ENCODE results near the gene RSPH9. TPM values are rescaled to one million over a fixed set of nuclear protein-coding genes. Genes with fewer than 3 reads are reported as not detected.

Gene RSPH9
- total and polyA plus RNA-seq, 7 donors: 0.11 to 0.59 (median 0.44) TPM; not detected in 3

DNA sequence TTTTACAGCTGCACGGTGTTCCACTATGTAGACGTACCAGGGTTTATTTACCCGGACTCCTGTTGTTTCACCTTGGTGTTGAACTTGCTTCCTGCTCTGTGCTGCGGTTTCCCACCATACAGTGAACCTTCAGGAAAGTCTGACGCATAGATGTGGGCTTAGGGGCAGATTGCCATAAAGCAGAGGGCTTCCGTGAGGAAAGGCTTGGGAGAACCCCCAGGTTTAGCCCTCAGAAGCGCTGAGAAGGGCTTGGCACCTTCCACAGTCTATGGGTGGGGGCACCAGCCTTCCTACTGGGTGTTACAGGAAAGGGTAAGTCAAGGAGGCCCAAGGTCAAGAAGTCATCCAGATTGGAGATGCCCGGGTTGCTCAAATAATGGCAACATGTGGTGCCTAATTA, 62.0 kb downstream of the RSPH9 start:
- DNase-seq (no peak), ATAC-seq (no peak)
- intact Hi-C loops (cut with DNase I): loop anchor here in 1 of 2 donors (5.0 kb wide), 1 partner anchor 39 kb away; no protein-coding TSS in a partner anchor
- no peak for TF ChIP-seq CTCF (IDR thresholded peaks at IDR 0.05)
- no peaks in the 10 kb centered on the region for H3K36me3 ChIP-seq (ENCODE audit: insufficient read depth in 1 of 2, low read depth in 1 of 2)
- H3K27me3 ChIP-seq (ENCODE audit: insufficient read depth in 3 of 3, low read length in 2 of 3): no peaks in the 10 kb centered on the region
- H3K4me1 ChIP-seq: peaks cover 12% of the 10 kb centered on the region
- no peaks in the 10 kb centered on the region for H3K9me3 ChIP-seq
- H3K27ac ChIP-seq: no peak overlapping the region
- H3K4me3 ChIP-seq: no peak overlapping the region
- 69 to 76% (median 76%) methylated on average over 8 of the region's 8 CpGs for WGBS, 3 donors

GRCh38 chr6:43707269-43707668, 62.4 kb downstream of the RSPH9 start:
- no peaks in the 10 kb centered on the region for H3K9me3 ChIP-seq
- H3K27me3 ChIP-seq (ENCODE audit: insufficient read depth in 3 of 3, low read length in 2 of 3): no peaks in the 10 kb centered on the region
- H3K4me3 ChIP-seq: no peak overlapping the region
- ATAC-seq: no peak
- no peak for DNase-seq
- intact Hi-C loops (cut with DNase I): loop anchor here in 1 of 2 donors (5.0 kb wide), 1 partner anchor 40 kb away; no protein-coding TSS in a partner anchor
- no peaks in the 10 kb centered on the region for H3K36me3 ChIP-seq (ENCODE audit: insufficient read depth in 1 of 2, low read depth in 1 of 2)
- peaks cover 7% of the 10 kb centered on the region for H3K4me1 ChIP-seq
- WGBS, 3 donors: 90 to 95% (median 94%) methylated on average over 7 of the region's 7 CpGs
- no peak overlapping the region for H3K27ac ChIP-seq
- TF ChIP-seq CTCF (IDR thresholded peaks at IDR 0.05): no peak

DNA sequence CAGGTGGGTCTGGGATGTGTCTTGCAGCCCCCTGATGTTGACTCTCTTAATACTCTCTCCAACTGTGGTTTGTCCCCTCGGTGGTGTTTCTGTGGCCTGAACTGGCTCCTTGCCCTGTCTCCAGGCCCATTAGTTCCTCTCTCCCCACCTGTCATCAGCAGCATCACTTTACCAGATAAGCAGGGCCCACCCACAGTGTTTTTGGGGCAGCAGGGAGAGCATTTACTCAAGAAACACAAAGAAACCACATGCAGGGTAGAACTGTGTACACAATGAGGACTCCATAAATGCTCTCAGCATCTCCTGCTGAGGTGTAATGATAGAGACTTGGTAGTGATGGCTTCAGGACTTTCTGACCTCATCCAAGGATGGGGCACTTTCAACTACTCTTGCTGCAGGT, 62.9 kb downstream of the RSPH9 start:
- Histone ChIP-seq H3K9me3 (no peaks in the 10 kb centered on the region), H3K4me3 (no peak overlapping the region), H3K27me3 (ENCODE audit: insufficient read depth in 3 of 3, low read length in 2 of 3) (no peaks in the 10 kb centered on the region), H3K36me3 (ENCODE audit: insufficient read depth in 1 of 2, low read depth in 1 of 2) (no peaks in the 10 kb centered on the region), H3K4me1 (peaks cover 6% of the 10 kb centered on the region), H3K27ac (no peak overlapping the region)
- no peak for TF ChIP-seq CTCF (IDR thresholded peaks at IDR 0.05)
- no peak for DNase-seq
- intact Hi-C loops (cut with DNase I): loop anchor here in 1 of 2 donors (5.0 kb wide), 1 partner anchor 40 kb away; no protein-coding TSS in a partner anchor
- WGBS, 3 donors: 22 to 43% (median 27%) methylated on average over 1 of the region's 1 CpG
- ATAC-seq: no peak

DNA sequence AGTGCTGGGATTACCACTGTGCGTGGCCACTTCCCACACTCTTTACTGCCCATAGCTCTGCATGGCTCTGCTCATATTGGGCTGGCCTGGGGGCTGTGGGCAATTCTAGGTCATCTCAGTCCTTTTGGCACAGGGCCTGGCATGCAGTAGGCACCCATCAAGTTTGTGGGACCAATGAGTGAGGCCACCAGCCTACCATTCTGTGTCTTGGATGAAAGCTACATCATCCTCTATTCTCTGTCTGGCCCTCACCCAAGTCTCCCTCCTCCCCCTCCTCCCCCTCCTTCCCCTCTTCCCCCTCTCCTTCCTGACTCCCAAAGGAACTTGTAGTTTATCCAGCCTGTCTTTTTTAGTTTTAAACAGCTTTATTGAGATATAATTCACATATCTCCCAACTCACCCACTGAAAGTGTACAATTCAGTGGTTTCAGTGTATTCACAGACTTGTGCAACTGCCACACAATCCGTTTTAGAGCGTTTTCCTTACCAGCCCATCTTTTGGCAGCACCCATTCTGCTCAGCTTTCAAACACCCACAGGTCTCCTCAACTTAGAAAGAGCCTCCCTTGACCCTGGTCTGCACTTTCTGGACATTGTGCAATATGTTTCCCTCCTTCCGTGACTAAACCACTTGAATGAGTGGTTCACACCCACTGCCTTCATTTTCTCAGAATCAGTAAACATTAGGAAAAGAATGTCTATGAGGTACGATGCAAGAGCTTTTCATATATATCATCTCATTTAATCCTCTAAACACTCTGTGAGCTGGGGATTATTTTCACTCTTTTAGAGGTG, 64.2 kb downstream of the RSPH9 start:
- TF ChIP-seq CTCF (IDR thresholded peaks at IDR 0.05): no peak
- no peaks in the 10 kb centered on the region for H3K4me1 ChIP-seq
- ATAC-seq: peak; percentile 42 to 77 (median 64)
- H3K9me3 ChIP-seq: no peaks in the 10 kb centered on the region
- DNase-seq: no peak
- peak overlapping the region; percentile 32 for H3K27ac ChIP-seq
- H3K36me3 ChIP-seq (ENCODE audit: insufficient read depth in 1 of 2, low read depth in 1 of 2): no peaks in the 10 kb centered on the region
- H3K27me3 ChIP-seq (ENCODE audit: insufficient read depth in 3 of 3, low read length in 2 of 3): no peaks in the 10 kb centered on the region
- H3K4me3 ChIP-seq: no peak overlapping the region
- WGBS, 3 donors: 47 to 78% (median 52%) methylated on average over 5 of the region's 5 CpGs
- intact Hi-C loops (cut with DNase I): loop anchor here in 1 of 2 donors (5.0 kb wide), 1 partner anchor 42 kb away; no protein-coding TSS in a partner anchor

Data from psoas muscle (tissue), 8 donors.